ENCODE results near the gene MAP3K14.
A peak's percentile ranks its signal among the peaks of the same experiment; 100 is the strongest.

- TF ChIP-seq CTCF (IDR thresholded peaks at IDR 0.05; ENCODE audit: low read depth, low read length) (peak; percentile 37; the same call in 1 of the 2 replicates), EZH2phosphoT487 (IDR thresholded peaks at IDR 0.05; ENCODE audit: low read depth) (no peak)
These were observed 32.4 kb downstream of the MAP3K14 start for GRCh38 chr17:45284176-45285140.
